ENCODE data around the gene LRFN2. TPM values are rescaled to one million over a fixed set of nuclear protein-coding genes. Genes with fewer than 3 reads are reported as not detected.

LRFN2 gene
- total and polyA plus RNA-seq, 2 of the 8 experiments (the other 6 are each of a cell fraction or from before 2014, with no cell fraction given), result 2.3 TPM

DNA sequence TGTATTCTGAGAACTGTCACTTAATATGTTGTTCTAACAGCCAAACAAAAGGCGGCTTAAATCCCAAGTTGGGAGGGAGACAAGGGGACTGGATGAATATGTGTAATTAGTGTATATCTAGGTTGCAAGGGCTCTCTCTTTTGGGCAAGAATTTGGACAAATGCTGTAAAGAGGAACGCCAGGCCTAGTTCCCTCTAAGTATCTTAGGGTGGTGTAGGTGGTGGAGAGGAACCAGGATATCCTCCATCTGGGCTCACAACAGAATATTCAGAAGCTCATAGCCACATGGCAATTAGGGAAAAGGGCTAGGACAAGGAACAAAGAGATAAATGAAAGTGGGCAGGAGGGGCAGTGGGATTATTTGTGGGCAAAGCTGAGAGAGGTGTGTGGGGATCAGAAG is 149.5 kb downstream of the LRFN2 start:
- no peaks in the 10 kb centered on the region for H3K27me3 ChIP-seq (replicated peaks in 1 of 4; ENCODE audit: control insufficient read depth in 3 of 4, extremely low read depth in 1 of 4, insufficient read depth in 3 of 4, low read length in 3 of 4)
- no peak overlapping the region for H2AFZ ChIP-seq (ENCODE audit: low read length)
- no peak overlapping the region for H2BK5ac ChIP-seq (ENCODE audit: low read depth, low read length)
- no peak overlapping the region for H4K91ac ChIP-seq (replicated peaks; ENCODE audit: insufficient read length, low read length)
- no peak overlapping the region for H4K5ac ChIP-seq (ENCODE audit: insufficient read length, low read depth, low read length)
- H3K23me2 ChIP-seq (ENCODE audit: low read depth, low read length), result peaks cover 2% of the 10 kb centered on the region; the same call in 1 of the 2 replicates
- no peak overlapping the region for H2AK5ac ChIP-seq (ENCODE audit: low read depth, low read length)
- H3K4me2 ChIP-seq (ENCODE audit: insufficient read depth in 1 of 2, low read depth in 2 of 2, low read length in 2 of 2), result no peak overlapping the region
- no peak overlapping the region for H3K18ac ChIP-seq (ENCODE audit: extremely low read depth, low read length)
- H3K9ac ChIP-seq (replicated peaks in 1 of 4; ENCODE audit: extremely low read depth in 1 of 4, low read depth in 3 of 4, low read length in 3 of 4), result no peak overlapping the region
- H4K20me1 ChIP-seq (replicated peaks in 1 of 2; ENCODE audit: control insufficient read depth in 1 of 2, insufficient read depth in 2 of 2, low read length in 2 of 2), result no peaks in the 10 kb centered on the region
- CTCF ChIA-PET (ENCODE audit: partially characterized antibody), result interaction anchor here (1.1 to 1.9 kb wide), 3 partner anchors 23 to 138 kb away, joined by 3 to 4 read pairs (median 3); no protein-coding TSS in a partner anchor
- DNase-seq (ENCODE audit: low read depth in 1 of 2, low spot score in 2 of 2) (no peak), FAIRE-seq (no peak)
- WGBS, 2 experiments (ENCODE audit: extremely low coverage in 1 of 2, insufficient coverage in 1 of 2, insufficient read length in 1 of 2, insufficient replicate concordance in 2 of 2, low coverage in 1 of 2, low lambda C conversion rate in 2 of 2, missing lambda C conversion rate in 1 of 2), result 79% methylated on average over 2 of the region's 2 CpGs; no CpG with 5 or more reads in 1 of the 2 experiments
- H3K36me3 ChIP-seq (ENCODE audit: control insufficient read depth in 2 of 4, insufficient read depth in 4 of 4, low read length in 3 of 4), result no peaks in the 10 kb centered on the region
- peaks cover 5 to 10% of the 10 kb centered on the region in 2 experiments for H3K9me3 ChIP-seq (ENCODE audit: insufficient read depth in 2 of 2, low read depth in 1 of 2, low read length in 1 of 2)
- H3K79me2 ChIP-seq (ENCODE audit: control insufficient read depth in 1 of 2, insufficient read depth in 2 of 2, low read length in 2 of 2), result no peaks in the 10 kb centered on the region
- H3K4me1 ChIP-seq (replicated peaks in 1 of 4; ENCODE audit: control insufficient read depth in 3 of 4, insufficient read depth in 4 of 4, low read length in 3 of 4), result peaks cover 0 to 2% (median 0%) of the 10 kb centered on the region in 4 experiments; a peak in 1 of 7 replicates
- H2BK20ac ChIP-seq (ENCODE audit: low read length), result no peak overlapping the region
- POLR2A ChIA-PET (ENCODE audit: partially characterized antibody), result interaction anchor here (0.9 kb wide), 1 partner anchor 9 kb away, joined by 3 read pairs; no protein-coding TSS in a partner anchor
- H2BK15ac ChIP-seq (ENCODE audit: low read length), result no peak overlapping the region
- TF ChIP-seq BCL11A (IDR thresholded peaks at IDR 0.05; ENCODE audit: low read depth in 2 of 2, low read length in 2 of 2) (no peak), RBBP5 (IDR thresholded peaks at IDR 0.05; ENCODE audit: borderline replicate concordance, low read depth, low read length) (no peak)
- H3K4me3 ChIP-seq (ENCODE audit: extremely low read depth in 1 of 4, insufficient read depth in 2 of 4, low read depth in 3 of 4, low read length in 4 of 4), result no peak overlapping the region
- H3K4ac ChIP-seq (replicated peaks; ENCODE audit: insufficient read length, low read depth, low read length), result no peak overlapping the region
- H2BK12ac ChIP-seq (ENCODE audit: low read depth, low read length), result no peak overlapping the region
- H3K23ac ChIP-seq (ENCODE audit: insufficient read length), result no peak overlapping the region
- H3K27ac ChIP-seq (ENCODE audit: low read depth, low read length), result no peak overlapping the region
- no peak overlapping the region for H3K14ac ChIP-seq (ENCODE audit: insufficient read length)
- H3K56ac ChIP-seq (replicated peaks; ENCODE audit: insufficient read length, low read depth, low read length), result no peak overlapping the region
- no peak overlapping the region for H2BK120ac ChIP-seq (replicated peaks; ENCODE audit: low read depth, low read length)
- H4K8ac ChIP-seq (ENCODE audit: extremely low read depth, insufficient read depth, low read length), result no peak overlapping the region
- no peaks in the 10 kb centered on the region for H3K79me1 ChIP-seq (ENCODE audit: low read depth, low read length)

Measured in H1 (cell line).